ENCODE data around the gene CCDC15. TPM values are rescaled to one million over a fixed set of nuclear protein-coding genes. Genes with fewer than 3 reads are reported as not detected.

Gene CCDC15
- total and polyA plus RNA-seq, 2 donors: 0.79 to 12.1 TPM

DNA sequence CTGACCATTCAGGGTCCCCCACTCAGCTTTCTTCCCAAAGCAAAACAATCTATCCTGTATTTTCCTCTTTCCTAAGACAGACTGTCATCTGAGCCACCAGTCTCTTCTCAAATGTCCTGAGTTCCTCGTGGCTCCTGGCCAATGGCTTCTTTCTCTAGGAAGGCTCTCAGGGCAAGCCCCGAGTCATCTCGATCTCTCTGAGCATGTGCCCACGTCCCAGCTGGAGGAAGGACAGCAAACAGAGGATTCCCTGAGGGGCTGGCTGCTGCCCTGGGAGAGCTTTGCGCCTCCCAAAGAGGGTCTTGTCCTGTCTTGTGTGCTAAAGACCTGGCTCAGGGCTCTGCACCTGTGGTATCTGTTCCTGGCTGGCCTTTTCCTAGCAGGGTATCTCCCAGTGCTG is 117.4 kb downstream of the CCDC15 start:
- Histone ChIP-seq H3K4me3 (ENCODE audit: low read depth, low read length) (no peak overlapping the region), H3K27ac (ENCODE audit: low read depth) (no peak overlapping the region), H3K36me3 (ENCODE audit: insufficient read depth) (no peaks in the 10 kb centered on the region), H3K4me1 (ENCODE audit: insufficient read depth) (no peaks in the 10 kb centered on the region)
- DNase-seq (ENCODE audit: extremely low spot score): no peak
- WGBS: 39% methylated on average over 5 of the region's 5 CpGs

GRCh38 chr11:125071846-125072217 is 117.8 kb downstream of the CCDC15 start:
- Histone ChIP-seq H3K4me1 (ENCODE audit: insufficient read depth) (no peaks in the 10 kb centered on the region), H3K27ac (ENCODE audit: low read depth) (no peak overlapping the region), H3K36me3 (ENCODE audit: insufficient read depth) (no peaks in the 10 kb centered on the region), H3K4me3 (ENCODE audit: low read depth, low read length) (no peak overlapping the region)
- 75% methylated on average over 6 of the region's 6 CpGs for WGBS
- no peak for DNase-seq (ENCODE audit: extremely low spot score)

DNA sequence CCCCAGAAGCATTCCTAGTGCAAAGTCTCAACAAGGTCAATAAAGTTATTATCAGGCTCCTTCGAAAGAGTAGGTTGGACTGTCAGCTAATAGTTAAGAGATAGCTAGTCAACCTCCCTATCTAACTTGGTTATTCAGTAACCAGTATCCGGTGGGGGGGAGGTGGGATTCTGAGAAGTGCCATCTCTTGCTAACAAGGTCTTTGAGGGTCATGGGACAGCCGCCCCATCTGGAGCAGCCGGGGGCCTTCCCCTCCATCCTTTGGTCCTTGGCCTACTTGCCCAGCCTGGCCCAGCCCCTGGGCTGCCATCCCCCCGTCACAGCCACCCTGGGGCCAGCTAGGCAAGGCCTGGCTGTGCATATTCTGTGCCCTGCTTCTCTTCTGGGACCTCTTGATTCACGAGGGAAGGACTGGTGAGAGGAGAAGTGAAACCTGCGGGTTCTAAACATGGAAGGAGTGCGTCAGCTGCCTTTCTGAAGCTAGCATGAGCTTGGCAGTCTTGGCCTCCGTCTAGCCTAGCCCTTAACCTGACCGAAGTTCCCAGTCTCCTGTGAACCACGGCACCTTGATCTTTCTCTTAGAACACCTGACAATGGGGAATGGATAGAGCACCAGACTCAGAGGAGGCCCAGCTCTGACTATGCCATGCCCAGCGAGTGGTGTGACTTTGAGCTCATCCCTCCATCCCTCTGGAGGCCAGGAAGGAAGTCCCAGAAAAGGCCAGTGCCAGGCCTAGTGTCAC is 118.4 kb downstream of the CCDC15 start:
- WGBS: 85% methylated on average over 12 of the region's 12 CpGs
- H3K27ac ChIP-seq (ENCODE audit: low read depth): no peak overlapping the region
- no peak overlapping the region for H3K4me3 ChIP-seq (ENCODE audit: low read depth, low read length)
- no peak for DNase-seq (ENCODE audit: extremely low spot score)
- H3K36me3 ChIP-seq (ENCODE audit: insufficient read depth): no peaks in the 10 kb centered on the region
- no peaks in the 10 kb centered on the region for H3K4me1 ChIP-seq (ENCODE audit: insufficient read depth)

DNA sequence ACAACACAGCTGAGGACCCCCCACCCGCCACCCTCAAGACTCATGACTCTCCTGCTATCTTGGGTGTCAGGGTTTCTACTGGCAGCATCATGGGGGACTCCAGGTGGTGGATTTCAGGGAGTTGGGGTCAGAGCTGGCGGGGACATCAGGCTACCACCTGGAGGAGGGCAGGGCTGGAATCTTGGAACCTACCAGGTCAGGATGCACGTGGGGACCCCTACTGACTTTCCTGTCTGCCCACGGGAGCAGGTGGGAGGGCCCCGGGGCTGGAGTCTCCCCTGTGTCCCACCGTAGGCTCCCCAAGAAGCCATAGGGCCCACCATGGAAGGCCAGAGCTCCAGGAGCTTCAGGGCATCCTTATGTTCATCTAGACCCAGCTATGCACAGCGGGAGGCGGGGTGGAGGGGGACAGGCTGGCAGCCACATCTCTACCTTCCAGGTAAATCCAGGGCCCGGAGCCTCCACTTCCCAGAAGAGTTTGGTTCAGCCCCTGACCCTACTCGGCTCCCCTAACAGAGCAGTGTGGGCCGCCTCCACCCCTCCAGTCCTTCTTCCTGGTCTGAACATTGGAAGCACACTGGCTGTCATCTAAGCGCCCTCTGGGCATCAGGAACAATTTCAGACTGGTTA is 119.1 kb downstream of the CCDC15 start:
- no peak for DNase-seq (ENCODE audit: extremely low spot score)
- H3K36me3 ChIP-seq (ENCODE audit: insufficient read depth): no peaks in the 10 kb centered on the region
- H3K4me3 ChIP-seq (ENCODE audit: low read depth, low read length): no peak overlapping the region
- H3K4me1 ChIP-seq (ENCODE audit: insufficient read depth): no peaks in the 10 kb centered on the region
- 90% methylated on average over 12 of the region's 12 CpGs for WGBS
- no peak overlapping the region for H3K27ac ChIP-seq (ENCODE audit: low read depth)

DNA sequence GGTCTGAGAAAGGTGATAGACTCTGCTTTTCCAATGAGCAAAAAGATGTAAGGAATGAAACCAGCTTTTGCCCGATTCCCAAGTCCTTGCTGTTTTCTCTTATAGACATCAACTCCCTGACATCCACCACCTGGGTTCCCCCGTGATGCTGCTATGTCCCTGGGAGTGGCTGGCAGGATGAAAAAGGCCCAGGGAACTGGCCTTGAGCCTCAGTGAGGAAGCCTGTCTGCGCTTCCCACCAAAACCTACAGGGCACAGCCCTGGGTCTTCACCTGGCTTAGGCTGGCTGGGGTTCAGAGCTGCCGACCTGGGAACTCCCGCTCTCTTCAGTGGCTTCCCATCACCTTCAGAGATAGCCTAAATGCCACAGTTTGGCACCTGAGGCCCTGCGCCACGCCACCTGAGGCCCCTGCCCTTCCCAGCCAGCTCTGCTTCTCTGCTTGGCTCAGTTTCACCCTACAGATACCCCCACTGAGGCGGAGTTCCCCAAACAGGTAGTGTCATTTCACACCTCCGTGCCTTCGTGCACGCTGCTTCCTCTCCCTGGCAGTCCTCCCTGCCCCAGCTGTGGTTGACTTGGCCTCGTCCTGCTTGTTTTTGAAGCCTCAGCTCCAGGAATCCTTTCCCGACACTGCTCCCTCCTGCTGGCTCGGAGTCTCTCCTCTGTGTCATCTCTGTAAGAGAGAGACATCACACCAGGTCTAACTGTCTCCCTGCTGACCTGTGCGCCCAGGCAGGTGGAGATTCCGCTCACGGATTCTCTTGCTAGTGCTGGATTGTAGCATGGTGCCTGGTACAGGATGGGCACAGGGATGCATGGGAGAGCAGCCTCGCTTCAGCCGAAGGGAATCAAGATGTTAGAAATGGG is 119.8 kb downstream of the CCDC15 start:
- Histone ChIP-seq H3K4me1 (ENCODE audit: insufficient read depth) (no peaks in the 10 kb centered on the region), H3K27ac (ENCODE audit: low read depth) (no peak overlapping the region), H3K4me3 (ENCODE audit: low read depth, low read length) (no peak overlapping the region), H3K36me3 (ENCODE audit: insufficient read depth) (no peaks in the 10 kb centered on the region)
- DNase-seq (ENCODE audit: extremely low spot score): no peak
- WGBS: 77% methylated on average over 19 of the region's 19 CpGs

GRCh38 chr11:125074511-125075241 is 120.7 kb downstream of the CCDC15 start:
- WGBS: 82% methylated on average over 11 of the region's 11 CpGs
- Histone ChIP-seq H3K27ac (ENCODE audit: low read depth) (no peak overlapping the region), H3K36me3 (ENCODE audit: insufficient read depth) (no peaks in the 10 kb centered on the region), H3K4me1 (ENCODE audit: insufficient read depth) (no peaks in the 10 kb centered on the region), H3K4me3 (ENCODE audit: low read depth, low read length) (no peak overlapping the region)
- no peak for DNase-seq (ENCODE audit: extremely low spot score)

DNA sequence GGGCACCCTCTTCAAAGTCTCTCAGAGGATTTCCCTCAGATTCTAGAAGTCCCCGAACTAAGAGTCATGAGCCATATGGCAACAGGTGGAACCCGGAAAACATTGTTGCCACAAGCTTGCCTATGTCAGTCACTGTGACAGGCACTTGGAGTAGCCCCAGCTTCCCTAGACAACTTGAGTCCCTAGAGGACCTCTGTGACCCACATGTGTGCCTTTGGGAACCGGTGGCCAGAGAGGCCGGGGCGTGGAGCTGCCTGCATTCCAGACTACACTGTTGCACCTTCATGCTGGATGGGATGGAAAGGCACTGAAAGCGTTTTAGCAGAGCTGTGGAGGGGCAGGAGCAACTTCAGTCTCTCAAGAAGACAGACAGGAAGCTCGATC is 121.2 kb downstream of the CCDC15 start:
- no peaks in the 10 kb centered on the region for H3K36me3 ChIP-seq (ENCODE audit: insufficient read depth)
- DNase-seq (ENCODE audit: extremely low spot score): no peak

GRCh38 chr11:125075900-125076317 is 121.9 kb downstream of the CCDC15 start:
- WGBS: 72% methylated on average over 11 of the region's 11 CpGs
- DNase-seq (ENCODE audit: extremely low spot score): no peak
- no peaks in the 10 kb centered on the region for H3K4me1 ChIP-seq (ENCODE audit: insufficient read depth)
- no peak overlapping the region for H3K27ac ChIP-seq (ENCODE audit: low read depth)
- no peaks in the 10 kb centered on the region for H3K36me3 ChIP-seq (ENCODE audit: insufficient read depth)
- no peak overlapping the region for H3K4me3 ChIP-seq (ENCODE audit: low read depth, low read length)

More for the DNA sequence above, 121.2 kb downstream of the CCDC15 start:
- Histone ChIP-seq H3K4me1 (ENCODE audit: insufficient read depth) (no peaks in the 10 kb centered on the region), H3K4me3 (ENCODE audit: low read depth, low read length) (no peak overlapping the region), H3K27ac (ENCODE audit: low read depth) (no peak overlapping the region)
- whole genome bisulfite sequencing: 84% methylated on average over 7 of the region's 7 CpGs

DNA sequence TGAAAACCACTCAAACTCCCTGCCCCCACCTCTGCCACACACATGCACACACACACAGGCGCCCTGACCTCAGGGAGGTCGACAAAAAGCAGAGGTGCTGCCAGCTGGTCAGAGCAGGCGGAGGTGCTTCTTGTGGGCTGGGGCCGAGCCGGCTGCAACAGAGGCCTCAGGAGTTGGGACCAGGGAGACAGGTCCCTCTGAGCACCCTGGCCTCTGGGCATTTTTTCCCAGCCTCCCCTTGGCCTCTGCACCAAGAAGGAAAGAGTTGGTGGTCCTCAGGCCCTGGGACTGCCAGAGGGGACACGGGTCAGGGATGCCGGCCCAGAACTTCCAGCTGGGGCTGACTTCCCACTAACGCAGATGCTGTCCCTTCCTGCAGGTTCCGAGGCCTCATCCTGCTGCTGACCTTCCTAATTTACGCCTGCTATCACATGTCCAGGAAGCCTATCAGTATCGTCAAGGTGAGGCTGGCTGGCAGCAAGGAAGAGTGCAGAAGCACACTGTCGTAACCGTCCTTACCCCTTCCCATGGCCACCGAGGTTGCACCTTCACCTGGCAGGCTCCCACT is 122.5 kb downstream of the CCDC15 start:
- 78% methylated on average over 14 of the region's 14 CpGs for WGBS
- H3K4me1 ChIP-seq (ENCODE audit: insufficient read depth): no peaks in the 10 kb centered on the region
- no peak overlapping the region for H3K4me3 ChIP-seq (ENCODE audit: low read depth, low read length)
- no peak for DNase-seq (ENCODE audit: extremely low spot score)
- no peaks in the 10 kb centered on the region for H3K36me3 ChIP-seq (ENCODE audit: insufficient read depth)
- no peak overlapping the region for H3K27ac ChIP-seq (ENCODE audit: low read depth)

DNA sequence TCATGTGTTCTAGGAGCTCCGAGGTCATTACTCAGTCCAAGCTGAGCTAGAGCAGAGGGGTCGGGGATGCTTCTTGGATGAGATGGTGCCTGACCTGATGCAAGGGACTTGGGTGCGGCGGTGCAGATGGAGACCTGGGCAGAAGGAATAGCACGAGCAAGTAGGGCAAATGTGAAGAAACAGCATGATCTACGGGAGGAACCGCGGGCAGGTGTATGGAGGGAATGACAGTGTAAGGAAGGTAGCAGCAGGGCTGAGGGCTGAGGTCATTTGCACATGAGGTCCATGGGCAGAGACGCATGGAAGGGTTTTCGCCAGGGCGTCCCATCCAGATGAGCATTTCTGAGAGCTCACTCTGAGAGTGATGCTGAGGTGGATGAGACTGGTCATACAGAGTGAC is 124.0 kb downstream of the CCDC15 start:
- 96% methylated on average over 11 of the region's 11 CpGs for WGBS
- no peaks in the 10 kb centered on the region for H3K4me1 ChIP-seq (ENCODE audit: insufficient read depth)
- H3K27ac ChIP-seq (ENCODE audit: low read depth): no peak overlapping the region
- no peak overlapping the region for H3K4me3 ChIP-seq (ENCODE audit: low read depth, low read length)
- no peaks in the 10 kb centered on the region for H3K36me3 ChIP-seq (ENCODE audit: insufficient read depth)
- DNase-seq (ENCODE audit: extremely low spot score): no peak

GRCh38 chr11:125078516-125079140 is 124.6 kb downstream of the CCDC15 start:
- Histone ChIP-seq H3K4me3 (ENCODE audit: low read depth, low read length) (no peak overlapping the region), H3K27ac (ENCODE audit: low read depth) (no peak overlapping the region), H3K4me1 (ENCODE audit: insufficient read depth) (no peaks in the 10 kb centered on the region), H3K36me3 (ENCODE audit: insufficient read depth) (no peaks in the 10 kb centered on the region)
- no peak for DNase-seq (ENCODE audit: extremely low spot score)
- WGBS: 91% methylated on average over 14 of the region's 14 CpGs

DNA sequence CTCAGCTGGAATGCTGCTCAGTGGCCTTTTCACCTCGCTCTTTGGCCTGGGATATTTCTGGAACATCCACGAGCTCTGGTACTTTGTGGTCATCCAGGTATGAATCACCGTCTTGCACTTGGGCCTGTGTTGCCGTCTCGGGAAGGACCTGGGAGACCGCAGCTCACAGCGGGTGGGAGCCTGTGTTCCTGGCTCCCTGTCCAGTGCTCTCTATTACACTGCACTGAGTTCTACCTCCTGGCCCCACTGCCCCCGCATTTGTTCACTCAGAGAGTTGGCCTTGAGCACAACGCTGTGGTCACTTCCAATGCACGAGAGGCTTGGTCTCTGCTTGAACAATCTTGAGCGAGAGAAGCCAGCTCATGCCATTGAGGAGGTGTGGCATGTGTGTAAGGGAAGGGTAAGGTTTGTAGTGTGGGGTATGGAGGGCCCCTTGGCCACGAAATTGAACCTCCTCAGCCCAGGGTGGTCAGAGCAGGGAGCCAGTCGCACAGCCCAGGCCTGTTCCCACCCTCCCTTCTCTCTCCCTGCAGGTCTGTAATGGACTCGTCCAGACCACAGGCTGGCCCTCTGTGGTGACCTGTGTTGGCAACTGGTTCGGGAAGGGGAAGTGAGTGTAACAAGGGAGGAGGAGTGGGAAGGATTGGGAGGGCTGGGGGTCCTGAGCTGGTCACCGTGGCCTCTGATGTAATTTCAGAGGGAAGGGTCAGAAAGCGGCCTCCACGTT is 125.3 kb downstream of the CCDC15 start:
- H3K27ac ChIP-seq (ENCODE audit: low read depth): no peak overlapping the region
- 84% methylated on average over 18 of the region's 18 CpGs for WGBS
- DNase-seq (ENCODE audit: extremely low spot score): no peak
- no peaks in the 10 kb centered on the region for H3K36me3 ChIP-seq (ENCODE audit: insufficient read depth)
- no peaks in the 10 kb centered on the region for H3K4me1 ChIP-seq (ENCODE audit: insufficient read depth)
- H3K4me3 ChIP-seq (ENCODE audit: low read depth, low read length): no peak overlapping the region
